ENCODE data around the gene MRC2.

DNA sequence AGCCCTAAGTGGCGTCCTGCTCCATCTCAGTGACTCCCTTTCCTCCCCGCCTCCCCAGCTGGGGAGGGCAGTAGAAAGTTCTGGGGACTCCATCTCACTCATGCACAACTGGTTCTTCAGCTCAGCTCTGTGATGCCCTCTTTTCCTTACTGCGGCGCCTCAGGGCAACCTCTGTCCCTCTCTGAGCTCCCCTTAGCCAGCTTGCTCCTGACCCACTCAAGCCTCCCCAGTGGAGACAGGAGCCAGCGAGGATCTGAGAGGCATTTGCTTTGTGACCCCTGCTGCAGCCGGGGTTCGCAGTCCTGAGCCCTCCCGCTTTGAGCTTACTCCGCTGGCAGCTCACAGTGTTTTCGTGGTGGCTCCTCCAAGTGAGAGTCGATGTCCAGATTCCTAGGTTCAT, 6.2 kb upstream of the MRC2 start:
- TF ChIP-seq, protein P1, sequence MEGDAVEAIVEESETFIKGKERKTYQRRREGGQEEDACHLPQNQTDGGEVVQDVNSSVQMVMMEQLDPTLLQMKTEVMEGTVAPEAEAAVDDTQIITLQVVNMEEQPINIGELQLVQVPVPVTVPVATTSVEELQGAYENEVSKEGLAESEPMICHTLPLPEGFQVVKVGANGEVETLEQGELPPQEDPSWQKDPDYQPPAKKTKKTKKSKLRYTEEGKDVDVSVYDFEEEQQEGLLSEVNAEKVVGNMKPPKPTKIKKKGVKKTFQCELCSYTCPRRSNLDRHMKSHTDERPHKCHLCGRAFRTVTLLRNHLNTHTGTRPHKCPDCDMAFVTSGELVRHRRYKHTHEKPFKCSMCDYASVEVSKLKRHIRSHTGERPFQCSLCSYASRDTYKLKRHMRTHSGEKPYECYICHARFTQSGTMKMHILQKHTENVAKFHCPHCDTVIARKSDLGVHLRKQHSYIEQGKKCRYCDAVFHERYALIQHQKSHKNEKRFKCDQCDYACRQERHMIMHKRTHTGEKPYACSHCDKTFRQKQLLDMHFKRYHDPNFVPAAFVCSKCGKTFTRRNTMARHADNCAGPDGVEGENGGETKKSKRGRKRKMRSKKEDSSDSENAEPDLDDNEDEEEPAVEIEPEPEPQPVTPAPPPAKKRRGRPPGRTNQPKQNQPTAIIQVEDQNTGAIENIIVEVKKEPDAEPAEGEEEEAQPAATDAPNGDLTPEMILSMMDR (conservative IDR thresholded peaks at IDR 0.05; ENCODE audit: low read depth, low read length): no peak
- no peak for TF ChIP-seq EZH2 (IDR thresholded peaks at IDR 0.05; ENCODE audit: borderline replicate concordance, low read depth, low read length, poor library complexity, severe bottlenecking)
